ENCODE data around the gene BSPH1.

DNA sequence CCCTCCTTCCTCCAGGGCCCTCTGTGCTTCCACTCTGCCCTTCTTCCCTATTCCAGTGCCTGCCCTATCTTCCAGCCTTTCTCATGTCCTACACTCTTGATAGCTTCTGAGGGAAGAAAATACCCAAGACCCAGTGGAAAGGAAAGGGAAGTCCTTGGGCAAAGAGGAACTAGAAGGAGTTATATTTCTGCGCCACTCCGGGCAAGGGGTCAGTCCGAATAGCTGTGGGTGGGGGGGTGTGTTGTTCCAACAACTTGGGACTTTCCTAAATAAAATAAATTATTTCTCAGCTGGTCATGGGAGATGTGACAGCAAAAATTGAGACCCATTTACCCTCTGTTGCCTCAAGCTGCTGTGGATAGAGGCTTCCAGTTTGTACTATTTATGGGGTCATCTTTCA, 28.7 kb upstream of the BSPH1 start:
- TF ChIP-seq GATA3 (IDR thresholded peaks at IDR 0.05; ENCODE audit: low read depth, low read length), result no peak
- no peak for TF ChIP-seq GATA2 (IDR thresholded peaks at IDR 0.05; ENCODE audit: low read depth, low read length)
